ENCODE data around the gene RBFOX2.

RBFOX2 gene

DNA sequence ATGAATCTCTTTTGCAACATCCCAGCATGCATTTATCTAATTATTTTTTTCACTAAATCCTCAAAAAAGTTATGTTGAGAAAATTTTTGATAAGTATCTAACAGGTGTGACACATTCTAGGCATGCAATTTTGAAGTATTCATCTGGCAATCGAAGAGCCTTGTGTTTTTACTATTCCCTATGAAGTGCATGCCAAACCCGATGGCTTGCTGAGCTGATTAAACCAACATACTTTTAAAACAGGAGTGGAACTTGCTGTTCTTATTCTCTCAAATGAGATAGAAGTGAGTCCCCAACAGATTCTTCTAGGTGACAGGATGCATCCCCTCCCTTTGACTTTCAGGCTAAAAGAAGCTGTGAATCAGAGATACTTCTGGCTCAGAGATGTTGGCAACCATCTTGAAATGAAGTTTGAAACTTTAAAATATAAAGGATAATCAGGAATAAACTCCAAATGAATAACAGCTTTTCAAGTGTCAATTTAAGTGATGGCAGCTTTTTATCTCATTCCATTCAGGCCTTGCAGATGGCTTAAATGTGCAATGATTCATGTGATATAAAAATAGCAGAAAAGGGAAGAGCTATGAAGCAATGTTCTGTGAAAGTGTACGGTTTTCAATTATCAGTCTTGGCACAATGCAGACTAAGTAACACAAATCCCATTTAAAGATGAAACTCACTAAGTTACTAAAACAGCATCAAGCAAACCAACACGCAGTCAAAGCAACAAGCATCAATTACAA, 243.3 kb downstream of the RBFOX2 start:
- TF ChIP-seq, protein P1, sequence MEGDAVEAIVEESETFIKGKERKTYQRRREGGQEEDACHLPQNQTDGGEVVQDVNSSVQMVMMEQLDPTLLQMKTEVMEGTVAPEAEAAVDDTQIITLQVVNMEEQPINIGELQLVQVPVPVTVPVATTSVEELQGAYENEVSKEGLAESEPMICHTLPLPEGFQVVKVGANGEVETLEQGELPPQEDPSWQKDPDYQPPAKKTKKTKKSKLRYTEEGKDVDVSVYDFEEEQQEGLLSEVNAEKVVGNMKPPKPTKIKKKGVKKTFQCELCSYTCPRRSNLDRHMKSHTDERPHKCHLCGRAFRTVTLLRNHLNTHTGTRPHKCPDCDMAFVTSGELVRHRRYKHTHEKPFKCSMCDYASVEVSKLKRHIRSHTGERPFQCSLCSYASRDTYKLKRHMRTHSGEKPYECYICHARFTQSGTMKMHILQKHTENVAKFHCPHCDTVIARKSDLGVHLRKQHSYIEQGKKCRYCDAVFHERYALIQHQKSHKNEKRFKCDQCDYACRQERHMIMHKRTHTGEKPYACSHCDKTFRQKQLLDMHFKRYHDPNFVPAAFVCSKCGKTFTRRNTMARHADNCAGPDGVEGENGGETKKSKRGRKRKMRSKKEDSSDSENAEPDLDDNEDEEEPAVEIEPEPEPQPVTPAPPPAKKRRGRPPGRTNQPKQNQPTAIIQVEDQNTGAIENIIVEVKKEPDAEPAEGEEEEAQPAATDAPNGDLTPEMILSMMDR (IDR thresholded peaks at IDR 0.05; ENCODE audit: insufficient read depth, missing control alignments) = no peak
- FAIRE-seq (no peak), DNase-seq (ENCODE audit: insufficient read length, low spot score) (no peak)

- no peak for FAIRE-seq
- TF ChIP-seq, protein P1 (IDR thresholded peaks at IDR 0.05; ENCODE audit: insufficient read depth, missing control alignments) = no peak
- DNase-seq (ENCODE audit: insufficient read length, low spot score) = no peak
Measured at GRCh38 chr22:35784633-35785032, 244.0 kb downstream of the RBFOX2 start.

GRCh38 chr22:35783943-35784614, 244.5 kb downstream of the RBFOX2 start:
- no peak for DNase-seq (ENCODE audit: insufficient read length, low spot score)
- FAIRE-seq = no peak
- TF ChIP-seq, protein P1 (IDR thresholded peaks at IDR 0.05; ENCODE audit: insufficient read depth, missing control alignments) = no peak

DNA sequence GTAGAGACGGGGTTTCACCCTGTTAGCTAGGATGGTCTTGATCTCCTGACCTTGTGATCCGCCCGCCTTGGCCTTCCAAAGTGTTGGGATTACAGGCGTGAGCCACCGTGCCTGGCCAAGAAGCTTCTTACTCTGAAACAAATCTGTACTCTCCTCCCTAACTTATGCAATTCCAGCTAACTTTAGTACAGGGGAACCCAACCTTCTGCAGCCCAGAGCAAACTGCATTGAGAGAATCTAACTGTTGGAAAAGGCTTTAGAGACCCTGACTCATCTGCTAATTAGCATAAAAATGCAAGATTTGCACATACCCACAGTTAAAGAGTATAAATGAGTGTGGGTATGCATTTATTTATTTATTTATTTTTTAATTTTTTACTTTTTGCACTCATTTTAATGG, 246.1 kb downstream of the RBFOX2 start:
- FAIRE-seq = no peak
- TF ChIP-seq, protein P1 (IDR thresholded peaks at IDR 0.05; ENCODE audit: insufficient read depth, missing control alignments) = no peak
- no peak for DNase-seq (ENCODE audit: insufficient read length, low spot score)

DNA sequence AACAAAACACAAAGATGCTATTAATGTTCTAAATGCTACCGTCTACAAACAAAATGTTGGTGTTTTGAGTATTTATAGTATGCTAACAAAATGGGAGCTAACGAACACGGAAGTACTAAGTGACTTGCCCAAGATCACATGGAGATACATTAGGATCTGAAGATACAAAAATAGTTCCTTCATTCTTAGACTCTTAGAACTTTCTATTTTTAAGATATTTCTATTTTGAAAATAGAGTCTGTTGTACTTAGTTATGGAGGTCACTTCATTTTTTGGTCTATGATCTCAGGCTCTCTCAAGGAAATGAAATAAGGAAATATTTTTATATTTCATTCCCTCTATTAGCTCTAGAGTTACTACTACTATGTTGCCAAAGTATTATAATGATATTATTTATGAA, 246.7 kb downstream of the RBFOX2 start:
- TF ChIP-seq, protein P1 (IDR thresholded peaks at IDR 0.05; ENCODE audit: insufficient read depth, missing control alignments) = no peak
- FAIRE-seq (no peak), DNase-seq (ENCODE audit: insufficient read length, low spot score) (no peak)

GRCh38 chr22:35777335-35777975, 251.2 kb downstream of the RBFOX2 start:
- FAIRE-seq = no peak
- DNase-seq (ENCODE audit: insufficient read length, low spot score) = no peak
- TF ChIP-seq, protein P1 (IDR thresholded peaks at IDR 0.05; ENCODE audit: insufficient read depth, missing control alignments) = no peak

Measured in D721Med (cell line).